HG03159 (cell line): Measurements from ENCODE around the gene HIGD1B.
"Not testable (repeated sequence)": the region's sequence is repeated elsewhere in the genome, so short reads cannot be mapped to it uniquely, and the experiment has no call there.

Source experiments
- ATAC-seq: cut with Tn5 transposase; IDR thresholded peaks from one replicate; pipeline ENCODE4 v1.9.1; 2021; ENCODE audit warnings: mild to moderate bottlenecking, moderate library complexity; ENCODE audit not compliant: unreplicated experiment

Gene HIGD1B

GRCh38 chr17:44847586-44847985 lies at the start of gene HIGD1B:
HIGD1B (plus strand) TSS chr17:44847883; CDS start chr17:44848153, 270 bp downstream.
- no peak for ATAC-seq

GRCh38 chr17:44798356-44798755 lies 49.3 kb upstream of the HIGD1B start:
- no peak for ATAC-seq

GRCh38 chr17:44801880-44802279 lies 45.8 kb upstream of the HIGD1B start:
- ATAC-seq: no peak

- no peak for ATAC-seq
Observed at GRCh38 chr17:44804302-44805089, 43.2 kb upstream of the HIGD1B start.

GRCh38 chr17:44807093-44807816 lies 40.4 kb upstream of the HIGD1B start:
- no peak for ATAC-seq

GRCh38 chr17:44807817-44808155 lies 39.9 kb upstream of the HIGD1B start:
- ATAC-seq: no peak

- ATAC-seq: no peak
Observed at GRCh38 chr17:44808156-44808555, 39.5 kb upstream of the HIGD1B start.

GRCh38 chr17:44808656-44809388 lies 38.9 kb upstream of the HIGD1B start:
- ATAC-seq: not testable (repeated sequence)

- no peak for ATAC-seq
Observed at GRCh38 chr17:44812263-44812662, 35.4 kb upstream of the HIGD1B start.

- not testable (repeated sequence) for ATAC-seq
Observed at GRCh38 chr17:44818508-44818907, 29.2 kb upstream of the HIGD1B start.

GRCh38 chr17:44820631-44821212 lies 27.0 kb upstream of the HIGD1B start:
- ATAC-seq: no peak

GRCh38 chr17:44825236-44825635 lies 22.4 kb upstream of the HIGD1B start:
- not testable (repeated sequence) for ATAC-seq

- ATAC-seq: no peak
Observed at GRCh38 chr17:44826123-44826790, 21.4 kb upstream of the HIGD1B start.

GRCh38 chr17:44827863-44828262 lies 19.8 kb upstream of the HIGD1B start:
- ATAC-seq: no peak

- no peak for ATAC-seq
Observed at GRCh38 chr17:44828919-44829522, 18.7 kb upstream of the HIGD1B start.

- no peak for ATAC-seq
Observed at GRCh38 chr17:44829523-44830358, 17.9 kb upstream of the HIGD1B start, which contains the start of gene GJC1. GJC1 (minus strand) TSS chr17:44830287; CDS start chr17:44805817, 24,470 bp downstream.

GRCh38 chr17:44830359-44831288 lies 17.1 kb upstream of the HIGD1B start:
- ATAC-seq: no peak

- ATAC-seq: no peak
Observed at GRCh38 chr17:44831371-44831770, 16.3 kb upstream of the HIGD1B start.
